ENCODE measurements around the gene DLX3.

DNA sequence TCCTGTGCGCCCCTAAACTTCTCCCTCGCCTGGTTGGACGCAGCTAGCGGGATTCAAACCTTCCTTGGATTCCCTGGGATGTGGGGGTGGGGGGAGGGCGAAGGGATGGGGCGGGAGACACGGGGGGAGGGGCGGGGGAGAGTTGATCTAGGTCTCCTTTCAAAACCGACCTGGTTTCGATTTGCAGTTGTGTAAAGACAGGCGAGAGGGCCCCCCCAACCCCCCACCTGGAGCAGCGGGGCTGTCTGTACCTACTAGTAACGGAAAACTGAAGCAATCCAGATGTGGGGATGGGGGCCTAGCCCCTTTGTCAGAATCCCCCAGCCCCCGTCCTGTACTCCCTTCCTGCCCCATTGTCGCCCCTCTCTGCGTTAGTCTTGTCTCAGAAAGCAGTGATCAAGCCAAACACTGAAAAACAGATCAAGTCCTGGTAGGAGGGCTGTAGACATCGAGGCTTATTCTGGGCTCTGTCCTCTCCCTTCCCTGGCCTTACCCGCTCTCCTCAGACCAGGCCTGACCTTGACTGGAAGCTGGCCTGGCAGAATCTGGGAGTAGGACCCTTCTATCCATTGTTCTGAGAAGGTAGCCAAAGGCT, 25.1 kb downstream of the DLX3 start:
- TF ChIP-seq, protein P1, sequence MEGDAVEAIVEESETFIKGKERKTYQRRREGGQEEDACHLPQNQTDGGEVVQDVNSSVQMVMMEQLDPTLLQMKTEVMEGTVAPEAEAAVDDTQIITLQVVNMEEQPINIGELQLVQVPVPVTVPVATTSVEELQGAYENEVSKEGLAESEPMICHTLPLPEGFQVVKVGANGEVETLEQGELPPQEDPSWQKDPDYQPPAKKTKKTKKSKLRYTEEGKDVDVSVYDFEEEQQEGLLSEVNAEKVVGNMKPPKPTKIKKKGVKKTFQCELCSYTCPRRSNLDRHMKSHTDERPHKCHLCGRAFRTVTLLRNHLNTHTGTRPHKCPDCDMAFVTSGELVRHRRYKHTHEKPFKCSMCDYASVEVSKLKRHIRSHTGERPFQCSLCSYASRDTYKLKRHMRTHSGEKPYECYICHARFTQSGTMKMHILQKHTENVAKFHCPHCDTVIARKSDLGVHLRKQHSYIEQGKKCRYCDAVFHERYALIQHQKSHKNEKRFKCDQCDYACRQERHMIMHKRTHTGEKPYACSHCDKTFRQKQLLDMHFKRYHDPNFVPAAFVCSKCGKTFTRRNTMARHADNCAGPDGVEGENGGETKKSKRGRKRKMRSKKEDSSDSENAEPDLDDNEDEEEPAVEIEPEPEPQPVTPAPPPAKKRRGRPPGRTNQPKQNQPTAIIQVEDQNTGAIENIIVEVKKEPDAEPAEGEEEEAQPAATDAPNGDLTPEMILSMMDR (IDR thresholded peaks at IDR 0.05; ENCODE audit: insufficient read depth, low read length, poor library complexity, severe bottlenecking): no peak
- no peak for TF ChIP-seq EZH2phosphoT487 (conservative IDR thresholded peaks at IDR 0.05; ENCODE audit: low read length)

All from SU-DHL-6 (cell line).